ENCODE data around the gene INSYN2A. TPM values are rescaled to one million over a fixed set of nuclear protein-coding genes. Genes with fewer than 3 reads are reported as not detected.

Gene INSYN2A
- total and polyA plus RNA-seq, 10 of the 15 experiments (the other 5 are each of a cell fraction or from before 2014, with no cell fraction given) = not detected

DNA sequence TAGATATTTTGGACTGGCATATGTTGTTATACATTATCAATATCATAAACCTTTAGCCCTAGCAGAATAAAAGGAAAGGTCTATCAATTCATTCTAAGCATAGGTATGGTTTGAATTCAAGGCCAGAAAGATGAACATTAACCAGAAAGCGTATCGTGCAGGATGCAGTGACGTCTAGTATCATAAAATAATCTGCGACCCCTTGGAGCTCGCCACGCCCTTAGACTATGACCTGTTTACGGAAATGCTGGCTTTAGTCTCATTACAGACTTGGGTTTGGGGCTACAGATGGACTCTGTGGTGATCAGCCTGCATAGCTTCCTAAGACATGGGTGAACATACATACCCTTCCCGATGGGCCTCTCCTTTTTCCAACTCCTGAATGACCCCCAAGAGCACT, 21.5 kb downstream of the INSYN2A start:
- no peaks in the 10 kb centered on the region for H3K79me2 ChIP-seq (ENCODE audit: control insufficient read depth, insufficient read depth, low read length)
- H2AFZ ChIP-seq (ENCODE audit: control insufficient read depth, low read depth, low read length) = no peak overlapping the region
- H3K36me3 ChIP-seq (ENCODE audit: control insufficient read depth in 2 of 2, insufficient read depth in 2 of 2, low read length in 1 of 2) = no peaks in the 10 kb centered on the region
- SMC1A ChIA-PET (ENCODE audit: uncharacterized antibody, unreplicated experiment) = no interaction called here
- H3K4me1 ChIP-seq (ENCODE audit: control insufficient read depth, insufficient read depth, low read length) = no peaks in the 10 kb centered on the region
- in situ Hi-C loops (cut with MboI) (no loop called here), intact Hi-C loops (cut with micrococcal nuclease; ENCODE audit: unreplicated experiment) (no loop called here)
- no peaks in the 10 kb centered on the region for H3K27me3 ChIP-seq (replicated peaks in 1 of 2; ENCODE audit: control insufficient read depth in 2 of 2, insufficient read depth in 2 of 2, low read length in 1 of 2)
- H3K9me3 ChIP-seq (replicated peaks; ENCODE audit: control insufficient read depth, insufficient read depth, low read length) = no peaks in the 10 kb centered on the region
- DNase-seq (ENCODE audit: low read depth, low spot score) (no peak), ATAC-seq (no peak), FAIRE-seq (no peak)
- whole genome bisulfite sequencing (ENCODE audit: insufficient coverage, insufficient replicate concordance, low lambda C conversion rate, missing lambda C conversion rate) = 58% methylated on average over 8 of the region's 8 CpGs
- RAD21 ChIA-PET (ENCODE audit: unreplicated experiment) = no interaction called here
- H3K27ac ChIP-seq (ENCODE audit: control insufficient read depth, insufficient read depth) = no peak overlapping the region
- POLR2A ChIA-PET = no interaction called here
- H3K4me2 ChIP-seq (ENCODE audit: control insufficient read depth, insufficient read depth) = no peak overlapping the region
- CTCF ChIA-PET = no interaction called here
- no TSS peak for BruUV-seq (replicated peaks)
- H3K9ac ChIP-seq (ENCODE audit: control insufficient read depth, insufficient read depth, low read length) = no peak overlapping the region
- H4K20me1 ChIP-seq (ENCODE audit: control insufficient read depth, insufficient read depth) = no peaks in the 10 kb centered on the region
- H3K4me3 ChIP-seq = no peak overlapping the region
- TF ChIP-seq GABPA (IDR thresholded peaks at IDR 0.05; ENCODE audit: low read depth) (no peak), MXI1 (IDR thresholded peaks at IDR 0.05; ENCODE audit: low read depth, low read length) (no peak), JUND (IDR thresholded peaks at IDR 0.05; ENCODE audit: low read depth, low read length) (no peak), YY1 (IDR thresholded peaks at IDR 0.05; ENCODE audit: low read depth, low read length) (no peak), USF1 (IDR thresholded peaks at IDR 0.05; ENCODE audit: borderline replicate concordance, extremely low read length, insufficient read depth, low read depth, low read length) (no peak), HDAC6 (IDR thresholded peaks at IDR 0.05; ENCODE audit: unreplicated experiment) (no peak), SPI1 (IDR thresholded peaks at IDR 0.05; ENCODE audit: borderline replicate concordance, insufficient read depth, low read depth, low read length) (no peak), USF2 (IDR thresholded peaks at IDR 0.05; ENCODE audit: borderline replicate concordance, low read depth, low read length) (no peak), E2F4 (IDR thresholded peaks at IDR 0.05; ENCODE audit: low read depth, low read length) (no peak), STAT3 (IDR thresholded peaks at IDR 0.05; ENCODE audit: low read depth, low read length) (no peak), FOS (IDR thresholded peaks at IDR 0.05; ENCODE audit: borderline replicate concordance, extremely low read depth, insufficient read length) (no peak), PRDM15 (CRISPR knock-in tag; IDR thresholded peaks at IDR 0.05) (no peak)
- TF ChIP-seq, protein P1, sequence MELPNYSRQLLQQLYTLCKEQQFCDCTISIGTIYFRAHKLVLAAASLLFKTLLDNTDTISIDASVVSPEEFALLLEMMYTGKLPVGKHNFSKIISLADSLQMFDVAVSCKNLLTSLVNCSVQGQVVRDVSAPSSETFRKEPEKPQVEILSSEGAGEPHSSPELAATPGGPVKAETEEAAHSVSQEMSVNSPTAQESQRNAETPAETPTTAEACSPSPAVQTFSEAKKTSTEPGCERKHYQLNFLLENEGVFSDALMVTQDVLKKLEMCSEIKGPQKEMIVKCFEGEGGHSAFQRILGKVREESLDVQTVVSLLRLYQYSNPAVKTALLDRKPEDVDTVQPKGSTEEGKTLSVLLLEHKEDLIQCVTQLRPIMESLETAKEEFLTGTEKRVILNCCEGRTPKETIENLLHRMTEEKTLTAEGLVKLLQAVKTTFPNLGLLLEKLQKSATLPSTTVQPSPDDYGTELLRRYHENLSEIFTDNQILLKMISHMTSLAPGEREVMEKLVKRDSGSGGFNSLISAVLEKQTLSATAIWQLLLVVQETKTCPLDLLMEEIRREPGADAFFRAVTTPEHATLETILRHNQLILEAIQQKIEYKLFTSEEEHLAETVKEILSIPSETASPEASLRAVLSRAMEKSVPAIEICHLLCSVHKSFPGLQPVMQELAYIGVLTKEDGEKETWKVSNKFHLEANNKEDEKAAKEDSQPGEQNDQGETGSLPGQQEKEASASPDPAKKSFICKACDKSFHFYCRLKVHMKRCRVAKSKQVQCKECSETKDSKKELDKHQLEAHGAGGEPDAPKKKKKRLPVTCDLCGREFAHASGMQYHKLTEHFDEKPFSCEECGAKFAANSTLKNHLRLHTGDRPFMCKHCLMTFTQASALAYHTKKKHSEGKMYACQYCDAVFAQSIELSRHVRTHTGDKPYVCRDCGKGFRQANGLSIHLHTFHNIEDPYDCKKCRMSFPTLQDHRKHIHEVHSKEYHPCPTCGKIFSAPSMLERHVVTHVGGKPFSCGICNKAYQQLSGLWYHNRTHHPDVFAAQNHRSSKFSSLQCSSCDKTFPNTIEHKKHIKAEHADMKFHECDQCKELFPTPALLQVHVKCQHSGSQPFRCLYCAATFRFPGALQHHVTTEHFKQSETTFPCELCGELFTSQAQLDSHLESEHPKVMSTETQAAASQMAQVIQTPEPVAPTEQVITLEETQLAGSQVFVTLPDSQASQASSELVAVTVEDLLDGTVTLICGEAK (IDR thresholded peaks at IDR 0.05; ENCODE audit: borderline replicate concordance) = no peak

Measured in GM12878 (cell line).